NOMO-1 treated with DMSO at 0.1 percent for 48 hours (cell line): ENCODE data around the gene PSMG2.

Source experiments
- DNase-seq: peaks from one replicate; lab custom pipeline; 2025; ENCODE audit not compliant: unreplicated experiment; lab: John Stamatoyannopoulos, UW

Gene PSMG2

GRCh38 chr18:12702221-12703095, at the start of gene PSMG2, which contains the start of gene CEP76:
PSMG2 (plus strand) TSS chr18:12703042; CDS start chr18:12703108, 66 bp downstream.
CEP76 (minus strand) TSS chr18:12702723; CDS start chr18:12702548, 175 bp downstream.
- DNase-seq = peak; percentile 76

- no peak for DNase-seq
These were observed 47.9 kb upstream of the PSMG2 start for GRCh38 chr18:12654971-12655370.

GRCh38 chr18:12656605-12656937, 46.3 kb upstream of the PSMG2 start:
- no peak for DNase-seq

- DNase-seq = no peak
These were observed 45.7 kb upstream of the PSMG2 start for GRCh38 chr18:12656938-12657683.

- DNase-seq = no peak
These were observed 45.0 kb upstream of the PSMG2 start, which contains the start of gene SPIRE1 for GRCh38 chr18:12657684-12658425. SPIRE1 (minus strand) TSS chr18:12658107; CDS start chr18:12657866, 241 bp downstream.

GRCh38 chr18:12658426-12659138, 44.3 kb upstream of the PSMG2 start:
- DNase-seq = no peak

GRCh38 chr18:12659904-12660605, 42.8 kb upstream of the PSMG2 start:
- peak; percentile 57 for DNase-seq

- DNase-seq = no peak
These were observed 34.8 kb upstream of the PSMG2 start for GRCh38 chr18:12668041-12668440.

GRCh38 chr18:12679183-12679786, 23.6 kb upstream of the PSMG2 start:
- DNase-seq = no peak

- DNase-seq = no peak
These were observed 16.7 kb upstream of the PSMG2 start for GRCh38 chr18:12686100-12686499.

- no peak for DNase-seq
These were observed 13.5 kb upstream of the PSMG2 start for GRCh38 chr18:12689256-12689850.

GRCh38 chr18:12692206-12692605, 10.6 kb upstream of the PSMG2 start:
- DNase-seq = no peak

GRCh38 chr18:12694032-12694431, 8.8 kb upstream of the PSMG2 start:
- DNase-seq = no peak

GRCh38 chr18:12699747-12700146, 3.1 kb upstream of the PSMG2 start:
- no peak for DNase-seq

- DNase-seq = no peak
These were observed 1.7 kb upstream of the PSMG2 start for GRCh38 chr18:12701161-12701560.

- no peak for DNase-seq
These were observed 290 bp downstream of the PSMG2 start for GRCh38 chr18:12703096-12703567.

GRCh38 chr18:12703664-12704063, 822 bp downstream of the PSMG2 start:
- DNase-seq = peak; percentile 20

GRCh38 chr18:12711446-12711845, 8.6 kb downstream of the PSMG2 start:
- no peak for DNase-seq
